K562 (cell line): Measurements from ENCODE around the gene SCLY.

ENCODE experiments used
- CBX3 ChIP-seq, 2 experiments: IDR thresholded peaks; 1 replicate in 1 of 2; 2 replicates in 1 of 2; pipeline ENCODE4 v1.6.1; 2012; ENCODE audit warnings: inconsistent platforms in 2 of 2, low read length in 2 of 2, borderline replicate concordance in 1 of 2, control low read depth in 1 of 2
- GATA2 ChIP-seq: sonication (generic); formaldehyde crosslinking; IDR thresholded peaks from 2 replicates; pipeline ENCODE4 v1.4.0; 2020; ENCODE audit warnings: mild to moderate bottlenecking, missing genetic modification reagents
- HCFC1 ChIP-seq: IDR thresholded peaks from 2 replicates; pipeline ENCODE4 v1.6.1; 2012; ENCODE audit warnings: low read depth, low read length, improper control_type of control experiment
- NONO ChIP-seq, 2 experiments: fragments of 200-400 bp in 1 of 2; fragments of 450-650 bp in 1 of 2; formaldehyde crosslinking in 1 of 2; IDR thresholded peaks; 2 replicates each; pipeline ENCODE4 v1.6.1; 2017; ENCODE audit warnings: low read depth in 2 of 2, mild to moderate bottlenecking in 2 of 2, moderate library complexity in 2 of 2, low read length in 1 of 2
- RNF219 ChIP-seq: fragments of 250-450 bp; sonication (Bioruptor Pico); IDR thresholded peaks from 2 replicates; pipeline ENCODE4 v1.5.0; 2022; ENCODE audit warnings: mild to moderate bottlenecking
- ZNF124 ChIP-seq: sonication (generic); formaldehyde crosslinking; IDR thresholded peaks from 2 replicates; pipeline ENCODE4 v1.8.1; 2022; ENCODE audit warnings: missing genetic modification reagents
- ZNF780A ChIP-seq: fragments of 250-450 bp; sonication (Bioruptor Pico); IDR thresholded peaks from 2 replicates; pipeline ENCODE4 v1.5.0; 2021; ENCODE audit warnings: mild to moderate bottlenecking
- TF ChIP-seq, protein P1 (sequence below), 3 experiments: IDR thresholded peaks in 2 of 3; conservative IDR thresholded peaks in 1 of 3; 2 replicates each; pipeline ENCODE4 v1.5.1; 2011 to 2012; ENCODE audit warnings: low read length in 3 of 3, mild to moderate bottlenecking in 3 of 3, control low read depth in 2 of 3, improper control_type of control experiment in 1 of 3, inconsistent platforms in 1 of 3, low read depth in 1 of 3, mixed read lengths in 1 of 3, moderate library complexity in 1 of 3; ENCODE audit not compliant: insufficient read depth in 2 of 3
- TF ChIP-seq, protein P2 (sequence below): fragments of 150-350 bp; IDR thresholded peaks from 2 replicates; pipeline ENCODE4 v1.6.1; 2014; ENCODE audit warnings: low read depth, mild to moderate bottlenecking, low read length, borderline replicate concordance

DNA sequence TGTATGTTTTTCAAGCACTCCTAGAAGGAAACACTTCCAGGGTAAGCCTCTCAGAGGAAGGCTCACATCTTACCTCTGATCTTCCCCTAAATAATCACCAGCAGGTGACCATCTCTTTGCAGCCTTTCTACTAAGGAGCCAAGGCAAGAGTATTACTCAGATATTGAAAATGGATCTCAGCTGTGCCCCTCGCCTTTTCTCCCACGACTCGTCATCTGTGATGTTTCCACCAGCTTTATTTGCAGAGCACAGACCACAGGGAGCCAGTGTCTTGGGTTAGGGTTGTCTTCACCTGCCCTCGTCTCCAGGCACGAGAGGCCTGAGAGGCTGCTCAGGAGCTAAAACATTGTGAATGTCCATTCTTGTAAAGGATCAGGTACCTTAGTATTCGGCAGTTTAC is 16.9 kb upstream of the SCLY start:
- TF ChIP-seq ZNF780A (CRISPR knock-in tag) = no peak
- no peak for TF ChIP-seq ZNF124
- TF ChIP-seq, protein P1, sequence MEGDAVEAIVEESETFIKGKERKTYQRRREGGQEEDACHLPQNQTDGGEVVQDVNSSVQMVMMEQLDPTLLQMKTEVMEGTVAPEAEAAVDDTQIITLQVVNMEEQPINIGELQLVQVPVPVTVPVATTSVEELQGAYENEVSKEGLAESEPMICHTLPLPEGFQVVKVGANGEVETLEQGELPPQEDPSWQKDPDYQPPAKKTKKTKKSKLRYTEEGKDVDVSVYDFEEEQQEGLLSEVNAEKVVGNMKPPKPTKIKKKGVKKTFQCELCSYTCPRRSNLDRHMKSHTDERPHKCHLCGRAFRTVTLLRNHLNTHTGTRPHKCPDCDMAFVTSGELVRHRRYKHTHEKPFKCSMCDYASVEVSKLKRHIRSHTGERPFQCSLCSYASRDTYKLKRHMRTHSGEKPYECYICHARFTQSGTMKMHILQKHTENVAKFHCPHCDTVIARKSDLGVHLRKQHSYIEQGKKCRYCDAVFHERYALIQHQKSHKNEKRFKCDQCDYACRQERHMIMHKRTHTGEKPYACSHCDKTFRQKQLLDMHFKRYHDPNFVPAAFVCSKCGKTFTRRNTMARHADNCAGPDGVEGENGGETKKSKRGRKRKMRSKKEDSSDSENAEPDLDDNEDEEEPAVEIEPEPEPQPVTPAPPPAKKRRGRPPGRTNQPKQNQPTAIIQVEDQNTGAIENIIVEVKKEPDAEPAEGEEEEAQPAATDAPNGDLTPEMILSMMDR (IDR thresholded peaks at IDR 0.05 in 2 of 3, conservative IDR thresholded peaks at IDR 0.05 in 1 of 3; ENCODE audit: insufficient read depth in 2 of 3, low read depth in 1 of 3, low read length in 3 of 3) = no peak
- TF ChIP-seq NONO (IDR thresholded peaks at IDR 0.05; ENCODE audit: low read depth in 2 of 2, low read length in 1 of 2) = no peak
- no peak for TF ChIP-seq RNF219
- TF ChIP-seq CBX3 (IDR thresholded peaks at IDR 0.05; ENCODE audit: borderline replicate concordance in 1 of 2, low read length in 2 of 2) = no peak
- TF ChIP-seq GATA2 (CRISPR knock-in tag) = no peak
- no peak for TF ChIP-seq HCFC1
- TF ChIP-seq, protein P2, sequence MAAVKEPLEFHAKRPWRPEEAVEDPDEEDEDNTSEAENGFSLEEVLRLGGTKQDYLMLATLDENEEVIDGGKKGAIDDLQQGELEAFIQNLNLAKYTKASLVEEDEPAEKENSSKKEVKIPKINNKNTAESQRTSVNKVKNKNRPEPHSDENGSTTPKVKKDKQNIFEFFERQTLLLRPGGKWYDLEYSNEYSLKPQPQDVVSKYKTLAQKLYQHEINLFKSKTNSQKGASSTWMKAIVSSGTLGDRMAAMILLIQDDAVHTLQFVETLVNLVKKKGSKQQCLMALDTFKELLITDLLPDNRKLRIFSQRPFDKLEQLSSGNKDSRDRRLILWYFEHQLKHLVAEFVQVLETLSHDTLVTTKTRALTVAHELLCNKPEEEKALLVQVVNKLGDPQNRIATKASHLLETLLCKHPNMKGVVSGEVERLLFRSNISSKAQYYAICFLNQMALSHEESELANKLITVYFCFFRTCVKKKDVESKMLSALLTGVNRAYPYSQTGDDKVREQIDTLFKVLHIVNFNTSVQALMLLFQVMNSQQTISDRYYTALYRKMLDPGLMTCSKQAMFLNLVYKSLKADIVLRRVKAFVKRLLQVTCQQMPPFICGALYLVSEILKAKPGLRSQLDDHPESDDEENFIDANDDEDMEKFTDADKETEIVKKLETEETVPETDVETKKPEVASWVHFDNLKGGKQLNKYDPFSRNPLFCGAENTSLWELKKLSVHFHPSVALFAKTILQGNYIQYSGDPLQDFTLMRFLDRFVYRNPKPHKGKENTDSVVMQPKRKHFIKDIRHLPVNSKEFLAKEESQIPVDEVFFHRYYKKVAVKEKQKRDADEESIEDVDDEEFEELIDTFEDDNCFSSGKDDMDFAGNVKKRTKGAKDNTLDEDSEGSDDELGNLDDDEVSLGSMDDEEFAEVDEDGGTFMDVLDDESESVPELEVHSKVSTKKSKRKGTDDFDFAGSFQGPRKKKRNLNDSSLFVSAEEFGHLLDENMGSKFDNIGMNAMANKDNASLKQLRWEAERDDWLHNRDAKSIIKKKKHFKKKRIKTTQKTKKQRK = no peak
